ENCODE measurements around the gene KRTAP10-4.
A peak's percentile ranks its signal among the peaks of the same experiment; 100 is the strongest.

The KRTAP10-4 gene

GRCh38 chr21:44534688-44535087 lies 38.8 kb upstream of the KRTAP10-4 start:
- peaks cover 6 to 12% of the 10 kb centered on the region in 2 experiments for H3K4me1 ChIP-seq (ENCODE audit: control insufficient read depth in 1 of 2, insufficient read depth in 1 of 2, low read depth in 1 of 2, low read length in 1 of 2)
- no peaks in the 10 kb centered on the region for H3K27me3 ChIP-seq
- no peak overlapping the region for H3K4me3 ChIP-seq (ENCODE audit: low read depth in 1 of 2, low read length in 1 of 2)
- no peaks in the 10 kb centered on the region for H3K9me3 ChIP-seq
- TF ChIP-seq CTCF (IDR thresholded peaks at IDR 0.05): no peak
- H3K27ac ChIP-seq: peak overlapping the region; percentile 75
- H3K36me3 ChIP-seq: no peaks in the 10 kb centered on the region

GRCh38 chr21:44535963-44536362 lies 37.6 kb upstream of the KRTAP10-4 start:
- no peak overlapping the region for H3K27ac ChIP-seq
- no peaks in the 10 kb centered on the region for H3K36me3 ChIP-seq
- no peaks in the 10 kb centered on the region for H3K9me3 ChIP-seq
- TF ChIP-seq CTCF (IDR thresholded peaks at IDR 0.05): no peak
- no peak overlapping the region for H3K4me3 ChIP-seq (ENCODE audit: low read depth in 1 of 2, low read length in 1 of 2)
- no peaks in the 10 kb centered on the region for H3K27me3 ChIP-seq
- peaks cover 19 to 24% of the 10 kb centered on the region in 2 experiments for H3K4me1 ChIP-seq (ENCODE audit: control insufficient read depth in 1 of 2, insufficient read depth in 1 of 2, low read depth in 1 of 2, low read length in 1 of 2)

GRCh38 chr21:44537930-44538911 lies 35.3 kb upstream of the KRTAP10-4 start:
- Histone ChIP-seq H3K27ac (no peak overlapping the region), H3K4me1 (ENCODE audit: control insufficient read depth in 1 of 2, insufficient read depth in 1 of 2, low read depth in 1 of 2, low read length in 1 of 2) (peaks cover 41 to 47% of the 10 kb centered on the region in 2 experiments), H3K4me3 (ENCODE audit: low read depth in 1 of 2, low read length in 1 of 2) (no peak overlapping the region), H3K36me3 (no peaks in the 10 kb centered on the region), H3K9me3 (no peaks in the 10 kb centered on the region), H3K27me3 (no peaks in the 10 kb centered on the region)
- no peak for TF ChIP-seq CTCF (IDR thresholded peaks at IDR 0.05)

GRCh38 chr21:44539046-44539445 lies 34.5 kb upstream of the KRTAP10-4 start:
- no peak overlapping the region for H3K27ac ChIP-seq
- no peak overlapping the region for H3K4me3 ChIP-seq (ENCODE audit: low read depth in 1 of 2, low read length in 1 of 2)
- no peaks in the 10 kb centered on the region for H3K9me3 ChIP-seq
- peaks cover 49 to 55% of the 10 kb centered on the region in 2 experiments for H3K4me1 ChIP-seq (ENCODE audit: control insufficient read depth in 1 of 2, insufficient read depth in 1 of 2, low read depth in 1 of 2, low read length in 1 of 2)
- H3K27me3 ChIP-seq: no peaks in the 10 kb centered on the region
- TF ChIP-seq CTCF (IDR thresholded peaks at IDR 0.05): no peak
- H3K36me3 ChIP-seq: no peaks in the 10 kb centered on the region

- H3K36me3 ChIP-seq: no peaks in the 10 kb centered on the region
- no peaks in the 10 kb centered on the region for H3K9me3 ChIP-seq
- no peak for TF ChIP-seq CTCF (IDR thresholded peaks at IDR 0.05)
- H3K4me1 ChIP-seq (ENCODE audit: control insufficient read depth in 1 of 2, insufficient read depth in 1 of 2, low read depth in 1 of 2, low read length in 1 of 2): peaks cover 44 to 54% of the 10 kb centered on the region in 2 experiments
- peak within 1 kb of the TSS; percentile 88 for H3K27ac ChIP-seq
- H3K27me3 ChIP-seq: no peaks in the 10 kb centered on the region
- no peak within 1 kb of the TSS for H3K4me3 ChIP-seq (ENCODE audit: low read depth in 1 of 2, low read length in 1 of 2)
These were observed 33.4 kb upstream of the KRTAP10-4 start, which contains the start of gene KRTAP10-1 for GRCh38 chr21:44539991-44540666. KRTAP10-1 (minus strand) TSS chr21:44540195; CDS start chr21:44540150, 45 bp downstream.
